Ammon's horn (tissue), 1 donor: Measurements from ENCODE around the gene CISD1.
A peak's percentile ranks its signal among the peaks of the same experiment; 100 is the strongest.
"Not testable (repeated sequence)": the region's sequence is repeated elsewhere in the genome, so short reads cannot be mapped to it uniquely, and the experiment has no call there.

ENCODE experiments used
- DNase-seq: peaks from one replicate; pipeline ENCODE4 v3.0.0-alpha.2; 2016; ENCODE audit warnings: low spot score

CISD1 gene

GRCh38 chr10:58268946-58269781, at the start of gene CISD1:
CISD1 (plus strand) TSS chr10:58269162; CDS start chr10:58269274, 112 bp downstream.
- peak; percentile 98 for DNase-seq

GRCh38 chr10:58219875-58220274, 49.1 kb upstream of the CISD1 start:
- DNase-seq = no peak

GRCh38 chr10:58220769-58221451, 48.1 kb upstream of the CISD1 start:
- DNase-seq = no peak

- no peak for DNase-seq
Observed at GRCh38 chr10:58225654-58226053, 43.3 kb upstream of the CISD1 start.

GRCh38 chr10:58229856-58230255, 39.1 kb upstream of the CISD1 start:
- DNase-seq = peak; percentile 9

- DNase-seq = no peak
Observed at GRCh38 chr10:58237014-58237834, 31.7 kb upstream of the CISD1 start.

GRCh38 chr10:58239561-58240169, 29.3 kb upstream of the CISD1 start:
- no peak for DNase-seq

GRCh38 chr10:58240531-58240930, 28.4 kb upstream of the CISD1 start:
- DNase-seq = no peak

GRCh38 chr10:58241346-58241745, 27.6 kb upstream of the CISD1 start:
- DNase-seq = no peak

GRCh38 chr10:58243269-58243668, 25.7 kb upstream of the CISD1 start:
- no peak for DNase-seq

GRCh38 chr10:58243801-58244200, 25.2 kb upstream of the CISD1 start:
- not testable (repeated sequence) for DNase-seq

GRCh38 chr10:58244242-58244641, 24.7 kb upstream of the CISD1 start:
- not testable (repeated sequence) for DNase-seq

GRCh38 chr10:58244666-58245065, 24.3 kb upstream of the CISD1 start:
- DNase-seq = not testable (repeated sequence)

GRCh38 chr10:58253184-58253583, 15.8 kb upstream of the CISD1 start:
- no peak for DNase-seq

GRCh38 chr10:58254644-58255043, 14.3 kb upstream of the CISD1 start:
- DNase-seq = no peak

GRCh38 chr10:58256013-58256780, 12.8 kb upstream of the CISD1 start:
- DNase-seq = not testable (repeated sequence)

- DNase-seq = no peak
Observed at GRCh38 chr10:58258977-58259692, 9.8 kb upstream of the CISD1 start.

GRCh38 chr10:58260334-58260733, 8.6 kb upstream of the CISD1 start:
- DNase-seq = no peak

GRCh38 chr10:58262766-58263165, 6.2 kb upstream of the CISD1 start:
- no peak for DNase-seq

GRCh38 chr10:58264780-58265179, 4.2 kb upstream of the CISD1 start:
- DNase-seq = no peak

- DNase-seq = no peak
Observed at GRCh38 chr10:58265249-58265648, 3.7 kb upstream of the CISD1 start.
